Hepatocyte (in vitro differentiated cells): Measurements from ENCODE around the gene TTBK1. TPM values are rescaled to one million over a fixed set of nuclear protein-coding genes. Genes with fewer than 3 reads are reported as not detected.

Experiments used
- DNase-seq: peaks from one replicate; pipeline ENCODE4 v3.0.0-alpha.2; 2016; ENCODE audit warnings: low spot score
- H2AFZ ChIP-seq: fragments of 200-600 bp; sonication (generic); 2 replicates; pipeline ENCODE4 v1.6.0; 2016; ENCODE audit warnings: antibody characterized with exemption, mild to moderate bottlenecking
- H3K27ac ChIP-seq: fragments of 200-600 bp; sonication (generic); 2 replicates; pipeline ENCODE4 v1.5.1; 2016; ENCODE audit warnings: mild to moderate bottlenecking
- H3K27me3 ChIP-seq: fragments of 200-600 bp; sonication (generic); 2 replicates; pipeline ENCODE4 v1.6.1; 2016
- H3K36me3 ChIP-seq: fragments of 200-600 bp; sonication (generic); replicated peaks from 2 replicates; pipeline ENCODE4 v1.5.1; 2016; ENCODE audit warnings: low read depth; ENCODE audit not compliant: insufficient read depth
- H3K4me1 ChIP-seq: fragments of 200-600 bp; sonication (generic); 2 replicates; pipeline ENCODE4 v1.5.1; 2016; ENCODE audit warnings: mild to moderate bottlenecking, moderate library complexity; ENCODE audit not compliant: insufficient read depth
- H3K4me2 ChIP-seq: fragments of 200-600 bp; sonication (generic); 2 replicates; pipeline ENCODE4 v1.6.0; 2016
- H3K4me3 ChIP-seq: fragments of 200-600 bp; sonication (generic); 2 replicates; pipeline ENCODE4 v1.5.1; 2016; ENCODE audit warnings: mild to moderate bottlenecking
- H3K79me2 ChIP-seq: fragments of 200-600 bp; sonication (generic); 2 replicates; pipeline ENCODE4 v1.6.0; 2017; ENCODE audit warnings: mild to moderate bottlenecking
- H3K9me2 ChIP-seq: fragments of 200-600 bp; sonication (generic); replicated peaks from 2 replicates; pipeline ENCODE4 v1.6.0; 2017; ENCODE audit warnings: mild to moderate bottlenecking; ENCODE audit not compliant: insufficient read depth
- H3K9me3 ChIP-seq: fragments of 200-600 bp; sonication (generic); 2 replicates; pipeline ENCODE4 v1.5.1; 2016; ENCODE audit warnings: low read depth, mild to moderate bottlenecking
- H4K20me1 ChIP-seq: fragments of 200-600 bp; sonication (generic); 2 replicates; pipeline ENCODE4 v1.6.0; 2016; ENCODE audit warnings: mild to moderate bottlenecking; ENCODE audit not compliant: insufficient read depth, poor library complexity, severe bottlenecking
- EZH2 ChIP-seq: fragments of 200-600 bp; sonication (generic); IDR thresholded peaks from 2 replicates; pipeline ENCODE4 v1.6.1; 2016; ENCODE audit warnings: antibody characterized with exemption, mild to moderate bottlenecking, borderline replicate concordance
- EZH2phosphoT487 ChIP-seq: fragments of 200-600 bp; sonication (generic); IDR thresholded peaks from one replicate; pipeline ENCODE4 v1.6.1; 2018; ENCODE audit warnings: antibody characterized with exemption, mild to moderate bottlenecking, low read depth, moderate library complexity; ENCODE audit not compliant: unreplicated experiment, severe bottlenecking
- WGBS: methylation state at CpG from one replicate; pipeline ENCODE4 v1.1.6; 2016; ENCODE audit warnings: low lambda C conversion rate; ENCODE audit errors: missing lambda C conversion rate; 5-methylcytosine and 5-hydroxymethylcytosine counted together
- polyA plus RNA-seq: library from polyadenylated mRNA; unstranded; fragments of >200 nt; fragmentation: Nextera tagmentation; extraction: Ambion mirVana; gene quantifications from 2 replicates; pipeline ENCODE4 v1.2.1, GENCODE V29; 2016
- total RNA-seq: library from RNA; depleted of rRNA; stranded (reverse); fragments of >200 nt; gene quantifications from 2 replicates; pipeline ENCODE4 v1.2.3, GENCODE V29; 2014
- TF ChIP-seq, protein P1 (sequence below): fragments of 200-600 bp; sonication (generic); IDR thresholded peaks from 2 replicates; pipeline ENCODE4 v1.5.1; 2016; ENCODE audit warnings: antibody characterized with exemption, mild to moderate bottlenecking; ENCODE audit not compliant: poor library complexity

Gene TTBK1
- total and polyA plus RNA-seq, 2 experiments from 2014 or later = 0.34 to 1.1 TPM

DNA sequence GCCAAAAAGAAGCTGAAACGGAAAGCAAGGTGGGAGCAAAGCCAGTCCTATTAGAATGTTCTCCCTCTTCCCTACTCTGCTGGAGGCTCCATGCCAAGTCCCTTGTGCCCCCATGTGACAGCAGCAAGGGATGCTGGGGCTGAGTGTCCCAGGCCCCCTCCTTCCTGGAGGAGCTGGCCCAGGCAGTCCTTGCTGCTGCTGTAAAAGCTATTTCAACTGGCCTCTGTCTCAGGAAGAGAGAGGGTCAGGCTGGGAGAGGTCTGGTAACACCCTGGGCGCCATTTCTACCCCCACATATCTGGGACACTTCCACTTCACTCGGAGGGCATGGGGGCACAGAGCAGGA, 25.0 kb downstream of the TTBK1 start:
- H4K20me1 ChIP-seq = no peaks in the 10 kb centered on the region
- no peak for DNase-seq
- H3K27ac ChIP-seq = peak overlapping the region; percentile 92
- H3K4me3 ChIP-seq = no peak overlapping the region
- no peaks in the 10 kb centered on the region for H3K36me3 ChIP-seq
- no peaks in the 10 kb centered on the region for H3K79me2 ChIP-seq
- H3K9me2 ChIP-seq = no peaks in the 10 kb centered on the region
- WGBS = 67% methylated on average over 3 of the region's 3 CpGs
- TF ChIP-seq, protein P1, sequence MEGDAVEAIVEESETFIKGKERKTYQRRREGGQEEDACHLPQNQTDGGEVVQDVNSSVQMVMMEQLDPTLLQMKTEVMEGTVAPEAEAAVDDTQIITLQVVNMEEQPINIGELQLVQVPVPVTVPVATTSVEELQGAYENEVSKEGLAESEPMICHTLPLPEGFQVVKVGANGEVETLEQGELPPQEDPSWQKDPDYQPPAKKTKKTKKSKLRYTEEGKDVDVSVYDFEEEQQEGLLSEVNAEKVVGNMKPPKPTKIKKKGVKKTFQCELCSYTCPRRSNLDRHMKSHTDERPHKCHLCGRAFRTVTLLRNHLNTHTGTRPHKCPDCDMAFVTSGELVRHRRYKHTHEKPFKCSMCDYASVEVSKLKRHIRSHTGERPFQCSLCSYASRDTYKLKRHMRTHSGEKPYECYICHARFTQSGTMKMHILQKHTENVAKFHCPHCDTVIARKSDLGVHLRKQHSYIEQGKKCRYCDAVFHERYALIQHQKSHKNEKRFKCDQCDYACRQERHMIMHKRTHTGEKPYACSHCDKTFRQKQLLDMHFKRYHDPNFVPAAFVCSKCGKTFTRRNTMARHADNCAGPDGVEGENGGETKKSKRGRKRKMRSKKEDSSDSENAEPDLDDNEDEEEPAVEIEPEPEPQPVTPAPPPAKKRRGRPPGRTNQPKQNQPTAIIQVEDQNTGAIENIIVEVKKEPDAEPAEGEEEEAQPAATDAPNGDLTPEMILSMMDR = no peak
- no peak for TF ChIP-seq EZH2
- no peak for TF ChIP-seq EZH2phosphoT487
- no peaks in the 10 kb centered on the region for H3K9me3 ChIP-seq
- H3K27me3 ChIP-seq = no peaks in the 10 kb centered on the region
- H3K4me1 ChIP-seq = peaks cover 47% of the 10 kb centered on the region
- H2AFZ ChIP-seq = no peak overlapping the region
- no peak overlapping the region for H3K4me2 ChIP-seq

DNA sequence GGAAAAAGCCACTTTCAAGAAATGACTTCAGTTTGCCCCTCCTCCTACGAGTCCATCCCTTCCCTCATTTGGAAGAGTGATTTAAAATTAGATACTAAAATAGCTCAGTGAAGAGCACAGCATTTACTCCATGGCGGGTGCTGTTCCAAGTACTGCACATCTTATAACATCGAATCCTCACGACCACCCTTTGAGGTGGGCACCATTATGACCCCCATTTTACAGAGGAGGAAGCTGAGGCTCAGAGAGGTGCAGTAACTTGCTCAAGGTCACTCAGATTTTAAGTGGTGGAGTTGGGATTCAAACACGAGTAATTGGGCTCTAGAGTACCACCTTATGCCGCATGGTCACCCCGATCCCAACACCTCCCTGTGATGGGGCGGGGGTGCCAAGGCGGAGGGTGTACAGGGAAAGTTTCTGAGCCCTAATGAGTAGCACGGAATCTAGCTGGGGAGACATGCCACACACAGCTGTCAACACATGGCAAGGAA, 25.5 kb downstream of the TTBK1 start:
- H3K9me2 ChIP-seq = no peaks in the 10 kb centered on the region
- TF ChIP-seq, protein P1 = no peak
- no peak for TF ChIP-seq EZH2phosphoT487
- no peak for TF ChIP-seq EZH2
- DNase-seq = no peak
- 90% methylated on average over 10 of the region's 10 CpGs for WGBS
- H4K20me1 ChIP-seq = no peaks in the 10 kb centered on the region
- H3K4me3 ChIP-seq = no peak overlapping the region
- H3K4me2 ChIP-seq = peak overlapping the region; percentile 79
- no peaks in the 10 kb centered on the region for H3K79me2 ChIP-seq
- H2AFZ ChIP-seq = no peak overlapping the region
- H3K9me3 ChIP-seq = no peaks in the 10 kb centered on the region
- H3K27ac ChIP-seq = peak overlapping the region; percentile 92
- no peaks in the 10 kb centered on the region for H3K27me3 ChIP-seq
- H3K36me3 ChIP-seq = no peaks in the 10 kb centered on the region
- H3K4me1 ChIP-seq = peaks cover 47% of the 10 kb centered on the region

DNA sequence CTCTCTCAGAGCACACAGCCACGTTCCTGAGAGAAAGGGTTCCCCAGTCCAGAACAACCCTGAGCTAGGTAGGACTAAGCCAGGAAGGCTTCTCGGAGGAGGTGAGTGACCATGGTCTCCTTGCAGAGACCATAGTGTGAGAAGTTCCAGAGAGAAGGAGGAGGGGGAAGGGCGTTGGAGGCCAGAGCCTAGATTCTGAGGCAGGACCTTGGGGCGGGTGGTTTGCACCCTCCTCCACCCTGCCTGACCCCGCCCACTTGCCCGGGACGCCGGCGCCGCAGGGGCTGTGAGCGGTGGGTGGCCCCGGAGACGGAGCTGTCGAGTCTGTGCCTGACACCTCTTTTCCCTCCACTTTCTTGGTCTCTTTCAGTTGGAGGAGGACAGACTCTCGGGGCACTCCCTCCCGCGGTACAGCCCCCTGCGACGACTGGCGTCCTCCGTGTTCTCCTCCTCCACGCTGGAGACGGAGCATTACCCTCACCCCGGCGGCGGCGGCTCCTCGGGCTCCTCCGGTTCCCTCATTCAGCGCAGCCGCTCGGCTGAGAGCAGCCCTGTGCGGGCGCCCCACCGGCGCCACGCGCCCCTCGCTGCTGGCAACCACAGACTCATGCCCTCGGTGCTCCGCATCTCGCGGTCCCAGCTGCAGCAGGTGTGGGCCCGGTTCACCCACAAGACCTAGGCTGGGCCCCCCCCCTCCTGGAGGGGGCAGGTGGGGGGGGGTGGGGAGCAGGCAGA, 26.2 kb downstream of the TTBK1 start:
- no peaks in the 10 kb centered on the region for H3K9me3 ChIP-seq
- no peaks in the 10 kb centered on the region for H3K9me2 ChIP-seq
- no peaks in the 10 kb centered on the region for H3K36me3 ChIP-seq
- no peak overlapping the region for H3K4me3 ChIP-seq
- H3K27me3 ChIP-seq = no peaks in the 10 kb centered on the region
- no peak overlapping the region for H2AFZ ChIP-seq
- H3K4me2 ChIP-seq = peak overlapping the region; percentile 79
- TF ChIP-seq, protein P1 = no peak
- TF ChIP-seq EZH2 (no peak), EZH2phosphoT487 (no peak)
- 6% methylated on average over 42 of the region's 44 CpGs for WGBS
- peak overlapping the region; percentile 92 for H3K27ac ChIP-seq
- peaks cover 49% of the 10 kb centered on the region for H3K4me1 ChIP-seq
- H4K20me1 ChIP-seq = no peaks in the 10 kb centered on the region
- H3K79me2 ChIP-seq = no peaks in the 10 kb centered on the region
- DNase-seq = peak; percentile 68
